ENCODE measurements around the gene UBE2D3.
A peak's percentile ranks its signal among the peaks of the same experiment; 100 is the strongest.

UBE2D3 gene

GRCh38 chr4:102791318-102791835 lies 36.0 kb downstream of the UBE2D3 start:
- DNase-seq (ENCODE audit: low spot score): no peak

GRCh38 chr4:102789317-102789717 lies 38.0 kb downstream of the UBE2D3 start:
- no peak for DNase-seq (ENCODE audit: low spot score)

- no peak for DNase-seq (ENCODE audit: low spot score)
Measured at GRCh38 chr4:102787944-102788343, 39.4 kb downstream of the UBE2D3 start.

DNA sequence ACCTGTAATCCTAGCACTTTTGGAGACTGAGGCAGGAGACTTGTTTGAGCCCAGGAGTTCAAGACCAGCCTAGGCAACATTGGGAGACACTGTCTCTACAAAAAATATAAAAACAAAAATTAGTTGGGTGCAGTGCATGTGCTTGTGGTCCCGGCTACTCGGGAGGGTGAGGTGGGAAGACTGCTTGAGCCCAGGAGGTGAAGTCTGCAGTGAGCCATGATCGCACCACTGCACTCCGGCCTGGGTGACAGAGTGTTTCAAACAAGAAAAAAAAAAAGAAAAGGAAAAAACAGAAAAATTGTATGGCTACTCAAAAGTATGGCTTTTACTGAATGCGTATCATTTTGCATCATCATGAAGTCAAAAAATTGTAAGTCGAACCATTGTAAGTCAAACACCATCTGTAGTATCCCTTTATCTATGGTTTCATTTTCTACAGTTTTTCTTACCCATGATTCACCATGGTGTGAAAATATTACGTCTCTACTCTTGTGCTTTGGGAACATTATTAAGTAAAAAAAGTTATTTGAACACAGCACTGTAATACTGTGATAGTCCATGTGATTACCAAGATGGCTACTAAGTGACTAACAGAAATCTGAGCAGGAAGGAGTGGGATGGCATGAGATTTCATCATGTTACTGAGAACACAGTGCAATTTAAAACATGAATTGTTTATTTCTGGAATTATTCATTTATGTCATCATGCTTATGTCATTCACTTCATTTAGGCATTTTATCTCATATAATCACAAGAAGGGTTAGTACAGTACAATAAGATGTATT lies 40.1 kb downstream of the UBE2D3 start:
- DNase-seq (ENCODE audit: low spot score): no peak

GRCh38 chr4:102786279-102786678 lies 41.1 kb downstream of the UBE2D3 start:
- no peak for DNase-seq (ENCODE audit: low spot score)

GRCh38 chr4:102783006-102783405 lies 44.3 kb downstream of the UBE2D3 start:
- DNase-seq (ENCODE audit: low spot score): no peak

GRCh38 chr4:102781570-102781969 lies 45.8 kb downstream of the UBE2D3 start:
- DNase-seq (ENCODE audit: low spot score): no peak

- no peak for DNase-seq (ENCODE audit: low spot score)
Measured at GRCh38 chr4:102780476-102781144, 46.7 kb downstream of the UBE2D3 start.

DNA sequence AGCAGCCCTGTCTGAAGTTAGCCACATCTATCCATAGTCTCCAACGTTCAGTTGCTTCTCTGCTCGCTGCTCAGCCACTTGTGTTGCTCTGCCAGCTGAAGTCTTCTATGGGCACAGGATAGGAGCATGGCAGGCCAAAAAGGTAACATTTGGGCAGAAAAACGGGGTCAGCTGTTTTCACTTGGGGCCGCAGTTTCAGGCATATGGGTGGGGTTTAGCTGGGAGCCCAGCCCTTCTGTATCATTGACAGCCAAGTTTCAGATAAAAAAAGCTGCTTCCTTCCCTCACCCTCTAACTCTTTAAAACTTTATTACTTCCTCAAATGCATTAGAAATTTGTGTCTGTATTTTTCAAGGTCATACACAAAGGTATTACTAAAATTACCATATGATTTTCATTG lies 48.1 kb downstream of the UBE2D3 start:
- no peak for DNase-seq (ENCODE audit: low spot score)

- no peak for DNase-seq (ENCODE audit: low spot score)
Measured at GRCh38 chr4:102778720-102779119, 48.6 kb downstream of the UBE2D3 start.

- DNase-seq (ENCODE audit: low spot score): no peak
Measured at GRCh38 chr4:102775805-102776204, 51.5 kb downstream of the UBE2D3 start.

- DNase-seq (ENCODE audit: low spot score): no peak
Measured at GRCh38 chr4:102774254-102774653, 53.1 kb downstream of the UBE2D3 start.

DNA sequence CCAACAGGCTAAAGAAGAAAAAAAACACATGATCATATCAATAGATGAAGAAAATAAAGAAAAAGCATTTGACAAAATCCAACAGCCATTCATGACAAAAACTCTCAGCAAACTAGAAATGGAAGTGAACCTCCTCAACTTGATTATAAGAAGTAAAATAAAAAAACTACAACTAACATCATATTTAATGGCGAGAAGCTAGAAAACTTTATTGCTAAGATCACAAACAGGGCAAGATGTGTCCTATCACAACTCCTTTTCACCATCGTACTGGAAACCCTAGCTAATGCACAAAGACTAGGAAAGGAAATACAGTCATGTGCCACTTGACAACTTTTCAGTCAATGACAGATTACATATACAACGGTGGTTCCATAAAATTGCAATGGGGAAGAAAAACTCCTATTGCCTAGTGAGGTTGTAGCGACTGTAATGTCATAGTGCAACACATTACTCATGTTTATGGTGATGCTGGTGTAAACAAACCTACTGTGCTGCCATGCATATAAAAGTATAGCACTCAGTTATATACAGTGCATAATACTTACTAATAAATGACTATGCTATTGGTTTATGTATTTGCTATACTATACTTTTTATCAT lies 54.5 kb downstream of the UBE2D3 start:
- no peak for DNase-seq (ENCODE audit: low spot score)

- DNase-seq (ENCODE audit: low spot score): no peak
Measured at GRCh38 chr4:102764901-102765300, 62.5 kb downstream of the UBE2D3 start.

GRCh38 chr4:102761906-102762305 lies 65.4 kb downstream of the UBE2D3 start:
- DNase-seq (ENCODE audit: low spot score): no peak

GRCh38 chr4:102761296-102761701 lies 66.1 kb downstream of the UBE2D3 start:
- no peak for DNase-seq (ENCODE audit: low spot score)

GRCh38 chr4:102760645-102761295 lies 66.6 kb downstream of the UBE2D3 start, which contains the start of gene MANBA:
Gene MANBA, minus strand, starts transcription at chr4:102760968. Its CDS starts 74 bp downstream, at chr4:102760894.
- peak; percentile 81 for DNase-seq (ENCODE audit: low spot score)

DNA sequence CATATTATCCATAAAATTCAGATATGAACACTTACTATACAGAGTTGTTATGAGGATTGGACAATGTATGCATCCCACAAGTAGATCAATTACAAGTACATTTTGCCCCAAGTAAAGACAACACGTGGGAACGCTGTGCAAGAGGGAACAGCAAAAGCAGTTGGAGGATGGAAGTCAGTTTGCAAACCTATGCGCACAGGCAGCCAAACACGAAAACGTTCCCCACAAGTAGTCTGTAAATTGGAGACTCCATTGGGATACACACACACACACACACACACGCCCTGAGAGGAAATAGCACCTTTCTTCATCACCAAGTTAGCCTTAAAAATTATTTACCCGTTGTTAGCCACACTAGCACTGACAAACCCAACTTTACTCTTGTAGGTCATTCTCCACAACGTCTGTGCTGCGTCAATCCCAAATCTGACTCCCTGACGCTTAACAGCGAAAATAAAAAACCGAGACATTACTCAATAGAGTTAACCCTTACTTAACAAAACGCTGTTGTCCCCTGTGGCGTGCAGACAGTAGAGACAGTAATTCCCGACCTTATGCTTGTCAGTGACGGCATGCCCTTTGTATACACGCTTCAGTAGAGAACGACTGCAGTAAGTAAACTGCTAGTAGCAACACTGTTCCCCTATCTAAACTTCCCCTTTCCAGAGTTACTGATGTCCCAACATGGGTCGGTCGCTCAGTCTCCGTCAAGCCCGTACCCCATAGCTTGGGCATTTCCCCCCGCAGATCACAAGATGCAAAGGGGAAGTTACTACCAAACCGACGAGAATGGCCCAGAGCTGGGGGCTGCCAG lies 67.3 kb downstream of the UBE2D3 start:
- no peak for DNase-seq (ENCODE audit: low spot score)

GRCh38 chr4:102758241-102759160 lies 68.8 kb downstream of the UBE2D3 start:
- no peak for DNase-seq (ENCODE audit: low spot score)

DNA sequence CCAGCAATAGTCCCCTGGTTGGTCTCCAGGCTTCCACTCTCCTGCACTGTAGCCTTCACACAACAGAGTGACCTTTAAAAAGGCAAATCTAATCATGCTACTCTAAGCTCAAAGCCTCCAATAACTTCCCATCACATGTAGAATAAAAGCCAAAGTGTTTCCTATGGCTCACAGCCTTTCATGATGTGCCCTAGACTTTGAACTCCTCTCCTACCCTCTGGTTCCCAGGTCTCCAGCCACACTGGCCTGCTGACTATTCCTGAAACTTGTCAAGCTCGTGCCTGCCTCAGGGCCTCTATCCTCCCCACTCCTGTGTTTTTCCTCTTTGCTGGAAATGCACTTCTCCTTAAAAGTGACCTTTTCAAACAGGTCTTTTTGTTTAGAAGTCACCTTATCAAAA lies 69.7 kb downstream of the UBE2D3 start:
- DNase-seq (ENCODE audit: low spot score): no peak
